ENCODE results near the gene ASPSCR1. TPM values are rescaled to one million over a fixed set of nuclear protein-coding genes. Genes with fewer than 3 reads are reported as not detected.
A peak's percentile ranks its signal among the peaks of the same experiment; 100 is the strongest.

ASPSCR1 gene
- polyA plus RNA-seq, 1 experiment = 15.4 TPM

GRCh38 chr17:82052638-82053059 lies 75.2 kb downstream of the ASPSCR1 start:
- no peak for TF ChIP-seq CTCF (IDR thresholded peaks at IDR 0.05; ENCODE audit: insufficient read depth, low read depth, low read length)
- ChIA-PET POLR2A (no interaction called here), CTCF (interaction anchor here (1.2 to 1.4 kb wide), 2 partner anchors 13 to 15 kb away, joined by 3 to 5 read pairs; partner anchors contain the start of genes DCXR and DUS1L)
- no peak for DNase-seq (ENCODE audit: low read depth)
- peaks cover 55% of the 10 kb centered on the region for H3K36me3 ChIP-seq (ENCODE audit: control insufficient read depth, insufficient read depth, low read length)
- H3K4me3 ChIP-seq (ENCODE audit: low read depth, low read length) = peak overlapping the region; percentile 87
- no peaks in the 10 kb centered on the region for H3K27me3 ChIP-seq (ENCODE audit: control insufficient read depth, insufficient read depth, low read length)

GRCh38 chr17:82053130-82053529 lies 75.7 kb downstream of the ASPSCR1 start:
- TF ChIP-seq CTCF (IDR thresholded peaks at IDR 0.05; ENCODE audit: insufficient read depth, low read depth, low read length) = no peak
- ChIA-PET CTCF (interaction anchor here (1.2 to 1.4 kb wide), 2 partner anchors 12 to 16 kb away, joined by 3 to 5 read pairs; partner anchors contain the start of genes DCXR and DUS1L), POLR2A (no interaction called here)
- Histone ChIP-seq H3K27me3 (ENCODE audit: control insufficient read depth, insufficient read depth, low read length) (no peaks in the 10 kb centered on the region), H3K4me3 (ENCODE audit: low read depth, low read length) (peak overlapping the region; percentile 87), H3K36me3 (ENCODE audit: control insufficient read depth, insufficient read depth, low read length) (peaks cover 52% of the 10 kb centered on the region)
- no peak for DNase-seq (ENCODE audit: low read depth)

- DNase-seq (ENCODE audit: low read depth) = no peak
- Histone ChIP-seq H3K4me3 (ENCODE audit: low read depth, low read length) (no peak overlapping the region), H3K36me3 (ENCODE audit: control insufficient read depth, insufficient read depth, low read length) (peaks cover 48% of the 10 kb centered on the region), H3K27me3 (ENCODE audit: control insufficient read depth, insufficient read depth, low read length) (no peaks in the 10 kb centered on the region)
- CTCF ChIA-PET = interaction anchor here (1.2 to 1.4 kb wide), 2 partner anchors 12 to 16 kb away, joined by 3 to 5 read pairs; partner anchors contain the start of genes DCXR and DUS1L
- POLR2A ChIA-PET = no interaction called here
- no peak for TF ChIP-seq CTCF (IDR thresholded peaks at IDR 0.05; ENCODE audit: insufficient read depth, low read depth, low read length)
These were observed 76.3 kb downstream of the ASPSCR1 start for GRCh38 chr17:82053556-82054263.

- DNase-seq (ENCODE audit: low read depth) = no peak
- Histone ChIP-seq H3K27me3 (ENCODE audit: control insufficient read depth, insufficient read depth, low read length) (no peaks in the 10 kb centered on the region), H3K36me3 (ENCODE audit: control insufficient read depth, insufficient read depth, low read length) (peaks cover 47% of the 10 kb centered on the region), H3K4me3 (ENCODE audit: low read depth, low read length) (no peak overlapping the region)
- TF ChIP-seq CTCF (IDR thresholded peaks at IDR 0.05; ENCODE audit: insufficient read depth, low read depth, low read length) = no peak
- ChIA-PET CTCF (interaction anchor here (1.6 kb wide), 1 partner anchor 23 kb away, joined by 5 read pairs; the partner anchor contains the start of gene RAC3), POLR2A (no interaction called here)
These were observed 77.1 kb downstream of the ASPSCR1 start for GRCh38 chr17:82054351-82055022.
